Hematopoietic multipotent progenitor cell treated with erythropoietin and hydrocortisone succinate and interleukin-3 and kit ligand, for 8 days (in vitro differentiated cells): ENCODE measurements around the gene TUBA1B.

ENCODE experiments used
- DNase-seq: peaks from one replicate; pipeline ENCODE4 v3.0.0-alpha.2; 2015

The TUBA1B gene

GRCh38 chr12:49089821-49090773 is 41.1 kb downstream of the TUBA1B start:
- peak; percentile 84 for DNase-seq

- DNase-seq: no peak
Measured at GRCh38 chr12:49088932-49089330, 42.3 kb downstream of the TUBA1B start.

- DNase-seq: peak; percentile 97
Measured at GRCh38 chr12:49088150-49088931, 42.9 kb downstream of the TUBA1B start.

GRCh38 chr12:49086116-49086515 is 45.1 kb downstream of the TUBA1B start:
- DNase-seq: no peak

GRCh38 chr12:49084438-49084837 is 46.8 kb downstream of the TUBA1B start:
- DNase-seq: no peak

GRCh38 chr12:49079793-49080192 is 51.4 kb downstream of the TUBA1B start:
- DNase-seq: no peak
